ENCODE data around the gene IRF8. TPM values are rescaled to one million over a fixed set of nuclear protein-coding genes. Genes with fewer than 3 reads are reported as not detected.

IRF8 gene
- total RNA-seq, 1 experiment from 2014 or later: 0.28 TPM

DNA sequence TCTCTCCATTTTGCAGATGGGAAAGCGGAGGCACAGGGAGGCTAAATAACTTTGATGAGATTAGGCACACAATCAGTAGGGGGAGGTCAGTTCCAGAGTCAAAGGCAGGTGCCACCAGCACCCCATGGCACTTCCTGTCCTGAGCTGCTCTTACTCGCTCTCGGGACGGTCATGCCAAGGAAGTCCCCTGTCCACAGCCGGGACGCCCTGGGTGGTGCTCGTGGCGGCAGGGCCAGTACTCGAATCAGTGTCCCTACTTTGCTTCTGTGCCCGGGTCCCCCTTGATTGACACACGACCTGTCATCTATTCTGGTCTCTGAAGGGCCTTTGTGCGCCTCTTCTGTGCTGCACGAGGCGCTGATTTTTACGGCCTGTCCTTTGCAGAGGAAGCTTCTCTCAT is 31.3 kb downstream of the IRF8 start:
- Histone ChIP-seq H2BK12ac (ENCODE audit: insufficient read length, low read depth, low read length) (no peak overlapping the region), H3K9ac (ENCODE audit: extremely low read depth, insufficient read length, low read length) (no peak overlapping the region), H3K14ac (ENCODE audit: insufficient read depth, low read length) (no peak overlapping the region), H4K20me1 (ENCODE audit: control insufficient read depth, insufficient read depth, insufficient read length) (no peaks in the 10 kb centered on the region), H3K79me2 (ENCODE audit: insufficient read depth, low read length) (no peaks in the 10 kb centered on the region), H3K23me2 (ENCODE audit: insufficient read length, low read depth, low read length, poor library complexity, severe bottlenecking) (no peaks in the 10 kb centered on the region), H2BK5ac (ENCODE audit: insufficient read length, low read length) (no peak overlapping the region), H3K27ac (ENCODE audit: insufficient read length, low read depth, low read length) (no peak overlapping the region), H3K18ac (ENCODE audit: insufficient read length, low read depth, low read length) (no peak overlapping the region), H3K79me1 (ENCODE audit: insufficient read depth, low read depth, low read length, poor library complexity, severe bottlenecking) (no peaks in the 10 kb centered on the region), H3K4me2 (ENCODE audit: insufficient read depth, insufficient read length, low read length) (no peak overlapping the region), H3K9me3 (ENCODE audit: control insufficient read depth, low read depth, low read length) (no peaks in the 10 kb centered on the region), H3K4ac (ENCODE audit: low read depth, low read length) (no peak overlapping the region), H3K23ac (ENCODE audit: insufficient read length, low read depth, low read length) (no peak overlapping the region), H3K27me3 (ENCODE audit: insufficient read depth, low read length) (no peaks in the 10 kb centered on the region), H2BK15ac (ENCODE audit: low read depth, low read length) (no peak overlapping the region), H2AFZ (ENCODE audit: low read length) (no peak overlapping the region), H4K8ac (replicated peaks; ENCODE audit: insufficient read length, low read depth, low read length) (no peak overlapping the region), H3K4me1 (ENCODE audit: insufficient read depth, low read length) (no peaks in the 10 kb centered on the region), H3T11ph (ENCODE audit: low read length) (no peak overlapping the region), H3K56ac (ENCODE audit: insufficient read length, low read depth, low read length) (no peak overlapping the region), H2BK120ac (ENCODE audit: low read depth, low read length, poor library complexity, severe bottlenecking) (no peak overlapping the region), H2BK20ac (ENCODE audit: low read depth, low read length, poor library complexity, severe bottlenecking) (no peak overlapping the region), H4K5ac (ENCODE audit: insufficient read length, low read depth, low read length) (no peak overlapping the region), H4K91ac (ENCODE audit: insufficient read length, low read depth, low read length) (no peak overlapping the region), H2AK5ac (ENCODE audit: insufficient read length, low read length) (no peak overlapping the region)
- Mint-ChIP-seq H3K4me3 (no peak overlapping the region), H3K27ac (0 out of 7 replicates have a peak overlapping the region, but pooled peaks of 1 of the 3 experiments have one; percentile 47), H3K4me1 (peaks cover 18 to 27% of the 10 kb centered on the region in 2 experiments), H3K27me3 (ENCODE audit: low read depth) (peaks cover 10% of the 10 kb centered on the region), H3K36me3 (ENCODE audit: insufficient read depth in 1 of 3, low read depth in 3 of 3) (no peaks in the 10 kb centered on the region), H3K9me3 (no peaks in the 10 kb centered on the region)
- TF ChIP-seq, protein P1, sequence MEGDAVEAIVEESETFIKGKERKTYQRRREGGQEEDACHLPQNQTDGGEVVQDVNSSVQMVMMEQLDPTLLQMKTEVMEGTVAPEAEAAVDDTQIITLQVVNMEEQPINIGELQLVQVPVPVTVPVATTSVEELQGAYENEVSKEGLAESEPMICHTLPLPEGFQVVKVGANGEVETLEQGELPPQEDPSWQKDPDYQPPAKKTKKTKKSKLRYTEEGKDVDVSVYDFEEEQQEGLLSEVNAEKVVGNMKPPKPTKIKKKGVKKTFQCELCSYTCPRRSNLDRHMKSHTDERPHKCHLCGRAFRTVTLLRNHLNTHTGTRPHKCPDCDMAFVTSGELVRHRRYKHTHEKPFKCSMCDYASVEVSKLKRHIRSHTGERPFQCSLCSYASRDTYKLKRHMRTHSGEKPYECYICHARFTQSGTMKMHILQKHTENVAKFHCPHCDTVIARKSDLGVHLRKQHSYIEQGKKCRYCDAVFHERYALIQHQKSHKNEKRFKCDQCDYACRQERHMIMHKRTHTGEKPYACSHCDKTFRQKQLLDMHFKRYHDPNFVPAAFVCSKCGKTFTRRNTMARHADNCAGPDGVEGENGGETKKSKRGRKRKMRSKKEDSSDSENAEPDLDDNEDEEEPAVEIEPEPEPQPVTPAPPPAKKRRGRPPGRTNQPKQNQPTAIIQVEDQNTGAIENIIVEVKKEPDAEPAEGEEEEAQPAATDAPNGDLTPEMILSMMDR (conservative IDR thresholded peaks at IDR 0.05): no peak
- no peak for DNase-seq
- WGBS (ENCODE audit: extremely low coverage, insufficient read length, low lambda C conversion rate): no CpG with 5 or more reads among the region's 15 CpGs

All from H9 (cell line).